Body of pancreas (tissue), 4 donors: ENCODE results near the gene CTSZ. TPM values are rescaled to one million over a fixed set of nuclear protein-coding genes. Genes with fewer than 3 reads are reported as not detected.

Experiments used
- ATAC-seq: fragments of 150-250 bp; one replicate; pipeline ENCODE4 v1.9.1; 2016
- DNase-seq, 4 donors: peaks; one replicate each; pipeline ENCODE4 v3.0.0-alpha.2; 2019
- H3K27ac ChIP-seq, 4 donors: fragments of 200-600 bp; sonication (generic); 1 replicate in 3 of 4; 2 replicates in 1 of 4; pipeline versions ENCODE4 v1.5.1 to v1.6.1; 2016 to 2019; ENCODE audit warnings: mild to moderate bottlenecking in 1 of 4, mixed read lengths in 1 of 4, moderate library complexity in 1 of 4
- H3K27me3 ChIP-seq, 2 donors: fragments of 200-600 bp; sonication (generic); one replicate each; pipeline ENCODE4 v1.6.0; 2016; ENCODE audit warnings: mild to moderate bottlenecking in 1 of 2
- H3K36me3 ChIP-seq, 2 donors: fragments of 200-600 bp; sonication (generic); replicated peaks in 1 of 2; 2 replicates each; pipeline ENCODE4 v1.5.1; 2016; ENCODE audit warnings: low read depth in 2 of 2; ENCODE audit not compliant: insufficient read depth in 1 of 2
- H3K4me1 ChIP-seq: fragments of 200-600 bp; sonication (generic); one replicate; pipeline ENCODE4 v1.6.0; 2016
- H3K4me3 ChIP-seq, 2 donors: fragments of 200-600 bp; sonication (generic); 1 replicate in 1 of 2; 2 replicates in 1 of 2; pipeline ENCODE4 v1.5.1; 2016 to 2019
- H3K9me3 ChIP-seq, 3 donors: fragments of 200-600 bp; sonication (generic); 1 replicate in 2 of 3; 2 replicates in 1 of 3; pipeline ENCODE4 v1.5.1; 2016
- CTCF ChIP-seq, 7 experiments: fragments of 450-650 bp in 4 of 7; fragments of 200-600 bp in 3 of 7; sonication (generic) in 3 of 7; IDR thresholded peaks; one replicate each; pipeline ENCODE4 v1.5.1; 2016 to 2019; ENCODE audit warnings: antibody characterized with exemption in 7 of 7
- POLR2A ChIP-seq, 3 donors: fragments of 450-650 bp; IDR thresholded peaks; one replicate each; pipeline ENCODE4 v1.6.1; 2016; ENCODE audit warnings: antibody characterized with exemption in 3 of 3, mild to moderate bottlenecking in 2 of 3
- WGBS, 2 donors: methylation state at CpG; one replicate each; pipeline ENCODE4 v1.1.5; 2017; 5-methylcytosine and 5-hydroxymethylcytosine counted together
- intact Hi-C: fragments of 100-400 bp; cut with DNase I; formaldehyde crosslinking; loops from one replicate; pipeline ENCODE4 v1.15.1; 2023
- total RNA-seq, 2 donors: library from RNA; depleted of rRNA; stranded (reverse); fragments of >200 nt; gene quantifications; one replicate each; pipeline ENCODE4 v1.1.0, GENCODE V29; 2016

CTSZ gene
- total RNA-seq, 2 donors from 2014 or later = 54.1 to 89.8 TPM

- H3K4me1 ChIP-seq = peaks cover 40% of the 10 kb centered on the region
- H3K9me3 ChIP-seq = no peaks in the 10 kb centered on the region
- DNase-seq (no peak), ATAC-seq (no peak)
- no peak overlapping the region for H3K4me3 ChIP-seq
- intact Hi-C loops = no loop called here
- WGBS, 2 donors = 81 to 85% methylated on average over 3 to 8 of the region's 8 CpGs
- H3K36me3 ChIP-seq = no peaks in the 10 kb centered on the region
- no peaks in the 10 kb centered on the region for H3K27me3 ChIP-seq
- TF ChIP-seq CTCF (IDR thresholded peaks at IDR 0.05) (no peak), POLR2A (IDR thresholded peaks at IDR 0.05) (no peak)
- no peak overlapping the region for H3K27ac ChIP-seq
These were observed 1.8 kb upstream of the CTSZ start for GRCh38 chr20:59008715-59009336.

GRCh38 chr20:59007665-59008511 lies 834 bp upstream of the CTSZ start:
- Histone ChIP-seq H3K4me3 (no peak overlapping the region), H3K27ac (peak overlapping the region in 3 of 4 donors; percentile 70 to 81 (median 70)), H3K4me1 (peaks cover 40% of the 10 kb centered on the region), H3K27me3 (no peaks in the 10 kb centered on the region), H3K36me3 (no peaks in the 10 kb centered on the region), H3K9me3 (no peaks in the 10 kb centered on the region)
- DNase-seq (peak in 2 of 4 donors; percentile 29 to 60), ATAC-seq (no peak)
- 70 to 89% methylated on average over 17 to 24 of the region's 24 CpGs for WGBS, 2 donors
- intact Hi-C loops = no loop called here
- no peak for TF ChIP-seq CTCF (IDR thresholded peaks at IDR 0.05)
- no peak for TF ChIP-seq POLR2A (IDR thresholded peaks at IDR 0.05)

GRCh38 chr20:59006167-59006863 lies 739 bp downstream of the CTSZ start:
- H3K27me3 ChIP-seq = no peaks in the 10 kb centered on the region
- 33 to 37% methylated on average over 6 to 28 of the region's 29 CpGs for WGBS, 2 donors
- no peak for TF ChIP-seq CTCF (IDR thresholded peaks at IDR 0.05)
- TF ChIP-seq POLR2A (IDR thresholded peaks at IDR 0.05) = no peak
- DNase-seq (peak in 1 of 4 donors; percentile 29), ATAC-seq (peak; percentile 18)
- H3K9me3 ChIP-seq = no peaks in the 10 kb centered on the region
- peak overlapping the region; percentile 21 to 81 (median 70) for H3K27ac ChIP-seq
- peak overlapping the region; percentile 31 to 51 for H3K4me3 ChIP-seq
- H3K36me3 ChIP-seq = peaks cover 0 to under 1% of the 10 kb centered on the region in 2 donors
- intact Hi-C loops = no loop called here
- H3K4me1 ChIP-seq = peaks cover 38% of the 10 kb centered on the region

- peaks cover 0 to 6% of the 10 kb centered on the region in 2 donors for H3K36me3 ChIP-seq
- H3K27ac ChIP-seq = peak overlapping the region in 3 of 4 donors; percentile 70 to 81 (median 70)
- H3K9me3 ChIP-seq = no peaks in the 10 kb centered on the region
- DNase-seq (no peak), ATAC-seq (no peak)
- H3K4me1 ChIP-seq = peaks cover 33% of the 10 kb centered on the region
- intact Hi-C loops = no loop called here
- WGBS, 2 donors = 54 to 69% methylated on average over 3 of the region's 3 CpGs
- no peak overlapping the region for H3K4me3 ChIP-seq
- H3K27me3 ChIP-seq = no peaks in the 10 kb centered on the region
- TF ChIP-seq CTCF (IDR thresholded peaks at IDR 0.05) = no peak
- TF ChIP-seq POLR2A (IDR thresholded peaks at IDR 0.05) = no peak
These were observed 1.4 kb downstream of the CTSZ start for GRCh38 chr20:59005523-59006166.
